GM21447 (cell line): Measurements from ENCODE around the gene MAP4K3.

ENCODE experiments used
- ATAC-seq: cut with Tn5 transposase; IDR thresholded peaks from one replicate; pipeline ENCODE4 v1.9.1; 2021; ENCODE audit not compliant: unreplicated experiment

The MAP4K3 gene

GRCh38 chr2:39306626-39307025 is 130.5 kb downstream of the MAP4K3 start:
- no peak for ATAC-seq

- no peak for ATAC-seq
Measured at GRCh38 chr2:39304729-39305128, 132.4 kb downstream of the MAP4K3 start.

GRCh38 chr2:39304200-39304599 is 132.9 kb downstream of the MAP4K3 start:
- no peak for ATAC-seq

GRCh38 chr2:39301352-39301751 is 135.7 kb downstream of the MAP4K3 start:
- ATAC-seq: no peak

- ATAC-seq: no peak
Measured at GRCh38 chr2:39300044-39300978, 136.8 kb downstream of the MAP4K3 start.

GRCh38 chr2:39290433-39290832 is 146.7 kb downstream of the MAP4K3 start:
- ATAC-seq: no peak

GRCh38 chr2:39289609-39290008 is 147.5 kb downstream of the MAP4K3 start:
- ATAC-seq: no peak

GRCh38 chr2:39283561-39283960 is 153.5 kb downstream of the MAP4K3 start:
- no peak for ATAC-seq

- ATAC-seq: no peak
Measured at GRCh38 chr2:39281391-39281790, 155.7 kb downstream of the MAP4K3 start.

GRCh38 chr2:39275016-39275415 is 162.1 kb downstream of the MAP4K3 start:
- ATAC-seq: no peak

- ATAC-seq: no peak
Measured at GRCh38 chr2:39269941-39270340, 167.1 kb downstream of the MAP4K3 start.

- no peak for ATAC-seq
Measured at GRCh38 chr2:39266916-39267434, 170.1 kb downstream of the MAP4K3 start.

GRCh38 chr2:39266139-39266805 is 170.8 kb downstream of the MAP4K3 start:
- ATAC-seq: peak; percentile 76

GRCh38 chr2:39265315-39265714 is 171.8 kb downstream of the MAP4K3 start:
- no peak for ATAC-seq

- peak; percentile 69 for ATAC-seq
Measured at GRCh38 chr2:39264733-39265132, 172.4 kb downstream of the MAP4K3 start.

- no peak for ATAC-seq
Measured at GRCh38 chr2:39260087-39260486, 177.0 kb downstream of the MAP4K3 start.

GRCh38 chr2:39256040-39256439 is 181.0 kb downstream of the MAP4K3 start:
- ATAC-seq: no peak

GRCh38 chr2:39252888-39253518 is 184.1 kb downstream of the MAP4K3 start:
- ATAC-seq: no peak

GRCh38 chr2:39247512-39248043 is 189.5 kb downstream of the MAP4K3 start:
- ATAC-seq: no peak

GRCh38 chr2:39246382-39246980 is 190.6 kb downstream of the MAP4K3 start:
- no peak for ATAC-seq
